ENCODE results near the gene NRSN2. TPM values are rescaled to one million over a fixed set of nuclear protein-coding genes. Genes with fewer than 3 reads are reported as not detected.

The NRSN2 gene
- polyA plus RNA-seq, 1 of the 3 experiments (the other 2 are of a cell fraction): 146 TPM

- no peaks in the 10 kb centered on the region for H3K9me2 ChIP-seq
- ChIA-PET CTCF (interaction anchor here (0.6 to 3.1 kb wide), 5 partner anchors 12 to 56 kb away, joined by 3 to 12 read pairs (median 5); partner anchors contain the start of genes RBCK1 and SOX12), POLR2A (interaction anchor here (0.6 to 3.1 kb wide), 11 partner anchors 9 to 593 kb away, joined by 3 to 15 read pairs (median 4); partner anchors contain the start of gene NRSN2)
- peak overlapping the region; percentile 86; the same call in 1 of the 2 replicates for H2AFZ ChIP-seq (ENCODE audit: low read depth)
- H3K4me1 ChIP-seq (ENCODE audit: control insufficient read depth in 1 of 2, insufficient read depth in 2 of 2, low read depth in 1 of 2, low read length in 1 of 2): peaks cover 0 to 7% of the 10 kb centered on the region in 2 experiments; a peak in 1 of 4 replicates
- TF ChIP-seq MAX (IDR thresholded peaks at IDR 0.05; ENCODE audit: low read depth): peak; percentile 55; the same call in 1 of the 2 replicates
- TF ChIP-seq TAF1 (IDR thresholded peaks at IDR 0.05; ENCODE audit: borderline replicate concordance, low read depth, low read length): peak; percentile 50; the same call in 1 of the 2 replicates
- 0 out of 2 replicates have a peak, but pooled peaks have one; percentile 38 for TF ChIP-seq SIN3A (IDR thresholded peaks at IDR 0.05; ENCODE audit: borderline replicate concordance, low read depth, low read length)
- TF ChIP-seq MEF2A (IDR thresholded peaks at IDR 0.05; ENCODE audit: borderline replicate concordance, low read depth): no peak
- TF ChIP-seq CHD2 (IDR thresholded peaks at IDR 0.05; ENCODE audit: low read length, partially characterized antibody): no peak
- TF ChIP-seq YY1 (IDR thresholded peaks at IDR 0.05; ENCODE audit: low read depth): 0 out of 2 replicates have a peak, but pooled peaks have one; percentile 28
- TF ChIP-seq EP300 (IDR thresholded peaks at IDR 0.05; ENCODE audit: borderline replicate concordance in 1 of 2, low read depth in 1 of 2, low read length in 1 of 2): no peak
- TF ChIP-seq TCF12 (IDR thresholded peaks at IDR 0.05): peak; percentile 11; the same call in 1 of the 2 replicates
- TF ChIP-seq GABPA (IDR thresholded peaks at IDR 0.05; ENCODE audit: low read depth): peak; percentile 70
- peak; percentile 41; the same call in 1 of the 2 replicates for TF ChIP-seq MXI1 (IDR thresholded peaks at IDR 0.05; ENCODE audit: low read depth, low read length)
- H3K27ac ChIP-seq (ENCODE audit: low read depth in 2 of 2, low read length in 1 of 2): peak overlapping the region; percentile 18 to 74
- H3F3A ChIP-seq (replicated peaks; ENCODE audit: insufficient read depth): no peaks in the 10 kb centered on the region
- peak overlapping the region; percentile 73 to 79 for H3K4me3 ChIP-seq (ENCODE audit: low read depth in 2 of 2, low read length in 1 of 2)
- DNase-seq: peak; percentile 87
- H4K20me1 ChIP-seq (ENCODE audit: insufficient read depth): peaks cover 21% of the 10 kb centered on the region
- peaks cover 2 to 3% of the 10 kb centered on the region in 2 experiments for H3K36me3 ChIP-seq (replicated peaks in 1 of 2; ENCODE audit: control insufficient read depth in 1 of 2, insufficient read depth in 2 of 2, low read length in 1 of 2)
- WGBS (ENCODE audit: low lambda C conversion rate): 0% methylated on average over 6 of the region's 93 CpGs
- no peaks in the 10 kb centered on the region for H3K27me3 ChIP-seq (ENCODE audit: insufficient read depth)
- H3K9ac ChIP-seq: peak overlapping the region; percentile 77
- H3K9me3 ChIP-seq: no peaks in the 10 kb centered on the region
- H3K4me2 ChIP-seq: peak overlapping the region; percentile 84
- peaks cover 16% of the 10 kb centered on the region for H3K79me2 ChIP-seq (ENCODE audit: insufficient read depth)
These were observed 34.1 kb downstream of the NRSN2 start for GRCh38 chr20:380763-381580.

DNA sequence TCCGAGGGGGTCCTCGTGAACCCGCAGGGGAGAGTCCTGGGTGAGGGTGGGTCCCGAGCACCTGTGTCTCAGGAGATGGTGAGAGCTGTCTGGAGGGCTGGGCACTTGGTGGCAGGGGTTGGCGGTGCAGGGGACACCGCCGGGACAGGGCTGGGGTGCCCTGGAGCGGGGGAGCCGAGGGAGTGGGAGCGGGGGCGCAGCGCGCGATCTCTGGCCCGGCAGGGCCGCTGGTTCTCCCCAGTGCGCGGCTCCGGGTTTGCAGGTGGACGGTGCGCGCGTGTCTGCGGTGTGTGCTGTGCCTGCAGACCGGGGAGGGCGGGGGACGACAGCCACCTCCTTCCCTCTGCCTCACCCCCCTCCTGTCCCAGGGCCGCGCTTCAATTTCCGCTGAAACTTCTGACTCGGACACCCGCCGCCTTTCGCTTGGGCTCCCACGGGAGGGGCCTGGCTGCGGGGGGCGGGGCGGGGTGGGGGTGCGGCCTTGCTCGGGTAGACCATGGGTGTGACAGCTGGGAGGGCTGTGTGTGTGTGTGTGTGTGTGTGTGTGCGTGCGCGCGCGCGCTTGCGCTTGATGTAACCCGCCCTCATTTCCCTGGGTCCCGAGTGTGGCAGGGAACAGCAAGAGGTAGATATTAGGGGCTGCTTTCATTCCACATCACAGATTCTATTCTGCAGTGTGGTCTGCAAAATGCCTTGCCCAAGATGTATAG is 34.8 kb downstream of the NRSN2 start:
- Histone ChIP-seq H2AFZ (ENCODE audit: low read depth) (peak overlapping the region; percentile 86; the same call in 1 of the 2 replicates), H3K36me3 (replicated peaks in 1 of 2; ENCODE audit: control insufficient read depth in 1 of 2, insufficient read depth in 2 of 2, low read length in 1 of 2) (peaks cover 2 to 3% of the 10 kb centered on the region in 2 experiments), H3K79me2 (ENCODE audit: insufficient read depth) (peaks cover 21% of the 10 kb centered on the region), H3K27ac (ENCODE audit: low read depth in 2 of 2, low read length in 1 of 2) (peak overlapping the region; percentile 18 to 74), H4K20me1 (ENCODE audit: insufficient read depth) (peaks cover 21% of the 10 kb centered on the region), H3K4me3 (ENCODE audit: low read depth in 2 of 2, low read length in 1 of 2) (peak overlapping the region; percentile 73 to 79), H3K9me2 (no peaks in the 10 kb centered on the region), H3K9me3 (no peaks in the 10 kb centered on the region), H3K9ac (peak overlapping the region; percentile 77), H3F3A (replicated peaks; ENCODE audit: insufficient read depth) (no peaks in the 10 kb centered on the region), H3K4me2 (peak overlapping the region; percentile 84), H3K27me3 (ENCODE audit: insufficient read depth) (no peaks in the 10 kb centered on the region), H3K4me1 (ENCODE audit: control insufficient read depth in 1 of 2, insufficient read depth in 2 of 2, low read depth in 1 of 2, low read length in 1 of 2) (peaks cover 0 to 7% of the 10 kb centered on the region in 2 experiments; a peak in 1 of 4 replicates)
- ChIA-PET CTCF (interaction anchor here (0.9 to 3.1 kb wide), 4 partner anchors 19 to 50 kb away, joined by 4 to 12 read pairs (median 4); no protein-coding TSS in a partner anchor), POLR2A (interaction anchor here (1.1 to 3.1 kb wide), 5 partner anchors 9 to 50 kb away, joined by 3 to 15 read pairs (median 10); partner anchors contain the start of gene NRSN2)
- 8% methylated on average over 16 of the region's 49 CpGs for WGBS (ENCODE audit: low lambda C conversion rate)
- DNase-seq: peak; percentile 88
- TF ChIP-seq, protein P1, sequence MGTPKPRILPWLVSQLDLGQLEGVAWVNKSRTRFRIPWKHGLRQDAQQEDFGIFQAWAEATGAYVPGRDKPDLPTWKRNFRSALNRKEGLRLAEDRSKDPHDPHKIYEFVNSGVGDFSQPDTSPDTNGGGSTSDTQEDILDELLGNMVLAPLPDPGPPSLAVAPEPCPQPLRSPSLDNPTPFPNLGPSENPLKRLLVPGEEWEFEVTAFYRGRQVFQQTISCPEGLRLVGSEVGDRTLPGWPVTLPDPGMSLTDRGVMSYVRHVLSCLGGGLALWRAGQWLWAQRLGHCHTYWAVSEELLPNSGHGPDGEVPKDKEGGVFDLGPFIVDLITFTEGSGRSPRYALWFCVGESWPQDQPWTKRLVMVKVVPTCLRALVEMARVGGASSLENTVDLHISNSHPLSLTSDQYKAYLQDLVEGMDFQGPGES (IDR thresholded peaks at IDR 0.05; ENCODE audit: low read depth, low read length): no peak
- TF ChIP-seq CHD2 (IDR thresholded peaks at IDR 0.05; ENCODE audit: low read length, partially characterized antibody): peak; percentile 10
- TF ChIP-seq MAX (IDR thresholded peaks at IDR 0.05; ENCODE audit: low read depth): peak; percentile 64; the same call in 1 of the 2 replicates
- no peak for TF ChIP-seq EZH2phosphoT487 (IDR thresholded peaks at IDR 0.05; ENCODE audit: borderline replicate concordance, low read depth)
- TF ChIP-seq RFX5 (IDR thresholded peaks at IDR 0.05; ENCODE audit: low read length): no peak
- no peak for TF ChIP-seq RXRA (IDR thresholded peaks at IDR 0.05; ENCODE audit: borderline replicate concordance, low read depth)
- TF ChIP-seq ELF1 (IDR thresholded peaks at IDR 0.05): no peak
- no peak for TF ChIP-seq FOSL2 (IDR thresholded peaks at IDR 0.05; ENCODE audit: borderline replicate concordance, low read depth)
- TF ChIP-seq, protein P2, sequence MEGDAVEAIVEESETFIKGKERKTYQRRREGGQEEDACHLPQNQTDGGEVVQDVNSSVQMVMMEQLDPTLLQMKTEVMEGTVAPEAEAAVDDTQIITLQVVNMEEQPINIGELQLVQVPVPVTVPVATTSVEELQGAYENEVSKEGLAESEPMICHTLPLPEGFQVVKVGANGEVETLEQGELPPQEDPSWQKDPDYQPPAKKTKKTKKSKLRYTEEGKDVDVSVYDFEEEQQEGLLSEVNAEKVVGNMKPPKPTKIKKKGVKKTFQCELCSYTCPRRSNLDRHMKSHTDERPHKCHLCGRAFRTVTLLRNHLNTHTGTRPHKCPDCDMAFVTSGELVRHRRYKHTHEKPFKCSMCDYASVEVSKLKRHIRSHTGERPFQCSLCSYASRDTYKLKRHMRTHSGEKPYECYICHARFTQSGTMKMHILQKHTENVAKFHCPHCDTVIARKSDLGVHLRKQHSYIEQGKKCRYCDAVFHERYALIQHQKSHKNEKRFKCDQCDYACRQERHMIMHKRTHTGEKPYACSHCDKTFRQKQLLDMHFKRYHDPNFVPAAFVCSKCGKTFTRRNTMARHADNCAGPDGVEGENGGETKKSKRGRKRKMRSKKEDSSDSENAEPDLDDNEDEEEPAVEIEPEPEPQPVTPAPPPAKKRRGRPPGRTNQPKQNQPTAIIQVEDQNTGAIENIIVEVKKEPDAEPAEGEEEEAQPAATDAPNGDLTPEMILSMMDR (IDR thresholded peaks at IDR 0.05): no peak
- peak; percentile 45; the same call in 1 of the 2 replicates for TF ChIP-seq NRF1 (IDR thresholded peaks at IDR 0.05; ENCODE audit: low read depth, low read length)
- no peak for TF ChIP-seq GABPA (IDR thresholded peaks at IDR 0.05; ENCODE audit: low read depth)
- peak; percentile 50 for TF ChIP-seq MXI1 (IDR thresholded peaks at IDR 0.05; ENCODE audit: low read depth, low read length)
- TF ChIP-seq FOXJ3 (CRISPR knock-in tag; IDR thresholded peaks at IDR 0.05): no peak
- TF ChIP-seq TEAD4 (IDR thresholded peaks at IDR 0.05; ENCODE audit: borderline replicate concordance, insufficient read depth): no peak
